Peyer's patch (tissue), 4 donors: ENCODE results near the gene ZBTB7C.

Experiments used
- POLR2A ChIP-seq, 2 donors: fragments of 450-650 bp; IDR thresholded peaks; one replicate each; pipeline ENCODE4 v1.5.1; 2017; ENCODE audit warnings: antibody characterized with exemption in 2 of 2, mild to moderate bottlenecking in 2 of 2, moderate library complexity in 2 of 2
- TF ChIP-seq, protein P1 (sequence below), 6 experiments: fragments of 450-650 bp in 4 of 6; fragments of 200-600 bp in 2 of 6; sonication (generic) in 1 of 6; IDR thresholded peaks; one replicate each; pipeline ENCODE4 v1.5.1; 2017 to 2019; ENCODE audit warnings: antibody characterized with exemption in 6 of 6, mild to moderate bottlenecking in 3 of 6, moderate library complexity in 1 of 6

DNA sequence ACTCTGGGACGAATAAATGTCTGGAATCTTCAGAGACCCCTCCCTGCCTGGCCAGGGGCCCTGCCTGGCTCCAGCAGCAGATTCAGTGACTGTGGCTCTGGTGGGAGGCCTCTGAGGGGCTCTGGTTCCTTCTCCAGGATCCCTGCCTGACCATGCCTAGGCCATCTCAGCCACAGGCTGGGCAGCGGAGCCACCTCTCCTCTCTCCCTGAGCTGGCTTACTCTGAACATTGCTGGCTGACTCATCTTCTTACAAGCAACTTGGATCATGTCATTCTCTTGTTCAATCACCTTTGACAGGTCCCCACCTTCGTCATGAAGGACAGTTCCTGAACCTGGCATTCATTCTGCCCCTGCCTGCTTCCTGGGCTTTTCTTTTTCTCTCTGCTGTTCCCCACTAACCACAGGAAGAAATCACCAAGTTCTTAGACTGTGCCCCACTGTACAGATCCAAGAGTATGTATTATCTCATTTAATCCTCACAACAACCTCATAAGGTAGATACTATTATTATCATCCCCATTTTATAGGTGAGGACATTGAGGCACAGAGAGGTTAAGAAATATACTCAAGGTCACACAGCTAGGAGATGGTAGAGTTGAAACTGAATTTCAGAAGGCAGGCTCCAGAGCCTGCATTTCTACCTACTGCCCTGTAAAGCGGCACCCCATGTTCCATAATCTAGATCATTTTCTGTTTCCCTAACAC is 323.2 kb downstream of the ZBTB7C start:
- TF ChIP-seq, protein P1, sequence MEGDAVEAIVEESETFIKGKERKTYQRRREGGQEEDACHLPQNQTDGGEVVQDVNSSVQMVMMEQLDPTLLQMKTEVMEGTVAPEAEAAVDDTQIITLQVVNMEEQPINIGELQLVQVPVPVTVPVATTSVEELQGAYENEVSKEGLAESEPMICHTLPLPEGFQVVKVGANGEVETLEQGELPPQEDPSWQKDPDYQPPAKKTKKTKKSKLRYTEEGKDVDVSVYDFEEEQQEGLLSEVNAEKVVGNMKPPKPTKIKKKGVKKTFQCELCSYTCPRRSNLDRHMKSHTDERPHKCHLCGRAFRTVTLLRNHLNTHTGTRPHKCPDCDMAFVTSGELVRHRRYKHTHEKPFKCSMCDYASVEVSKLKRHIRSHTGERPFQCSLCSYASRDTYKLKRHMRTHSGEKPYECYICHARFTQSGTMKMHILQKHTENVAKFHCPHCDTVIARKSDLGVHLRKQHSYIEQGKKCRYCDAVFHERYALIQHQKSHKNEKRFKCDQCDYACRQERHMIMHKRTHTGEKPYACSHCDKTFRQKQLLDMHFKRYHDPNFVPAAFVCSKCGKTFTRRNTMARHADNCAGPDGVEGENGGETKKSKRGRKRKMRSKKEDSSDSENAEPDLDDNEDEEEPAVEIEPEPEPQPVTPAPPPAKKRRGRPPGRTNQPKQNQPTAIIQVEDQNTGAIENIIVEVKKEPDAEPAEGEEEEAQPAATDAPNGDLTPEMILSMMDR (IDR thresholded peaks at IDR 0.05), result no peak
- TF ChIP-seq POLR2A (IDR thresholded peaks at IDR 0.05), result peak; percentile 57 to 84
